Hematopoietic multipotent progenitor cell (in vitro differentiated cells): Measurements from ENCODE around the gene INPP5F. TPM values are rescaled to one million over a fixed set of nuclear protein-coding genes. Genes with fewer than 3 reads are reported as not detected.
"Not testable (repeated sequence)": the region's sequence is repeated elsewhere in the genome, so short reads cannot be mapped to it uniquely, and the experiment has no call there.

Source experiments
- DNase-seq, 3 donors: peaks; one replicate each; pipeline ENCODE4 v3.0.0-alpha.2; 2011 to 2015; ENCODE audit warnings: low read depth in 2 of 3, low spot score in 2 of 3
- total RNA-seq: library from RNA; depleted of rRNA; stranded (reverse); fragments of >200 nt; gene quantifications from one replicate; pipeline ENCODE4 v1.2.3, GENCODE V29; 2012

Gene INPP5F
- total RNA-seq, 1 donor: 5.4 TPM

DNA sequence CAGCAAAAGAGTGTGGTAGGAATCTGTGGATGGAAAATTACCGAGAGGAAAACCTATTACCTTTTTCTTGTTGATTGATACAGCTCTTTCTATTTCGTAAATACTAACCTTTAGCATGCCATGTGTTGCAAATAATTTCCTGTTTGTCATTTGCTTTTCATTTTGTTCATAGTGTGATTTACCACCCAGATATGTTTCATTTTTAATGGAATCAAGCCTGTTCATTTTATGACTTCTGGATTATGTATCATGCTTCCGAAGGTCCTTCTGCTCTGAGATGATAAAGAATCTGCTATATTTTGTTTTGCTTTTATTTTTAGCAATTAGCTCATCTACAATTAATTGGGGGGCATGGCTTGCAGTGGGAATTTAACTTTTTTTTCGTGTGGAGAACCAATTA is 46.5 kb downstream of the INPP5F start:
- no peak for DNase-seq

DNA sequence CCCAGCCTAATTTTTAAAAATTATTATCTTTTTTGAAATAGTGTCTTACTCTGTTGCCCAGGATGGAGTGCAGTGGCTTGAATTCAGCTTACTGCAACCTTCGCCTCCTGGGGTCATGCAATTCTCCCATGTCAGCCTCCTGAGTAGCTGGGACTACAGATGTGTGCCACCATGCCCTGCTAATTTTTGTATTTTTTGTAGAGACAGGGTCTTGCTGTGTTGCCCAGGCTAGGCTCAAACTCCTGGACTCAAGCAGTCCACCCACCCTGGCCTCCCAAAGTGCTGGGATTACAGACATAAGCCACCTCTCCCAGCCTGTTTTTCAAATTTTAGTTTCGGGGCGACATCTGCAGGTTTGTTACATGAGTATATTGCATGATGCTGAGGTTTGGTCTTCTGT is 47.2 kb downstream of the INPP5F start:
- DNase-seq: not testable (repeated sequence)

DNA sequence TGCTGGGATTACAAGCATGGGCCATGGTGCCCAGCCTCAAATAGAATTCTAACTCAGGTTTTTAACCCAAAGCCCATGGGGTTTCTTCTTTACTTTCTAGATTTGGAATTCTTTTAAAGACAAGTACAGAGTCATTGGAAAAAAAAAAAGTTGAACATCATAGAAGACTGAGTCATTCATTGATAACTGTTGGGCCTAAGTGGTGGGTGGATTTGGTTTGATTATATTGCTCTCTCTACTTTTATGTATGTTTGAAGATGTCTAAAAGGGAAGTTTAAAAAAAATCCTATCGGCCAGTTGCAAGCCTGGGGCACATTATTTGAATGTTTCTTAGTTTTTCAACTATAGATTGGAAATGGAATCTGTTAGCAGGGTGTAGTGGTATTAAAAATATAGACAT is 49.7 kb downstream of the INPP5F start:
- DNase-seq: no peak

DNA sequence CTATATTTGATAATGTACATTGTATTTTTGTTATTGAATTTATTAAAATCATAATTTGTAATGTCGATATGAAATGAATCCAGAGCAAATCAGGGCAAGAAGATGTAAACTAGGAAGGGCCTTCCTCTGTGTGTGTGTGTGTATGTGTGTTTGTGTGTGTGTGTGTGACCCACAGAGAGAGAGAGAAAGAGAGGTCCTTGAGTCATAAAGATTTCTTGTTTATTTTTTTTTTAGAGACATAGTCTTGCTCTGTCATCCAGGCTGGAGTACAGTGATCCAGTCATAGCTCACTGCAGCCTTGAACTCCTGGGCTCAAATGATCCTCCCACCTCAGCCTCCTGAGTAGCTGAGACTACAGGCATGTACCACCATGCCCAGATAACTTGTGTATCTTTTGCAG is 50.7 kb downstream of the INPP5F start:
- DNase-seq: no peak

DNA sequence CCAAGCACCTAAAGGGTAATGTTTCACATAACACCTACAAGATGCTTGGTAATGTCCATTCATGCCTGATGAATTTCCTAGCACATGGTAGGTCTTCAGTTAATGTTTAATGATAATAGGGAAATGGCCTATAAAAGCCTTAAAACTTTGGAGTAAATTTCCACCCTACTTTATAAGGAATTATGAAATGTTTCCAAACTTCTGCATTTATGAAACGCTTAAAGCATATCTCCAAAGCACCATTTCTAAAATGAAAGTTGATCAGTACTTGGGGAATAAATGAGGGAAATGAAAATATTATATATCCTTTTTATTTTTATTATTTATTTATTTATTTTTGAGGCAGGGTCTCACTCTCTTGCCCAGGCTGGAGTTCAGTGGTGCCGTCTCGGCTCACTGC is 51.8 kb downstream of the INPP5F start:
- DNase-seq: no peak

DNA sequence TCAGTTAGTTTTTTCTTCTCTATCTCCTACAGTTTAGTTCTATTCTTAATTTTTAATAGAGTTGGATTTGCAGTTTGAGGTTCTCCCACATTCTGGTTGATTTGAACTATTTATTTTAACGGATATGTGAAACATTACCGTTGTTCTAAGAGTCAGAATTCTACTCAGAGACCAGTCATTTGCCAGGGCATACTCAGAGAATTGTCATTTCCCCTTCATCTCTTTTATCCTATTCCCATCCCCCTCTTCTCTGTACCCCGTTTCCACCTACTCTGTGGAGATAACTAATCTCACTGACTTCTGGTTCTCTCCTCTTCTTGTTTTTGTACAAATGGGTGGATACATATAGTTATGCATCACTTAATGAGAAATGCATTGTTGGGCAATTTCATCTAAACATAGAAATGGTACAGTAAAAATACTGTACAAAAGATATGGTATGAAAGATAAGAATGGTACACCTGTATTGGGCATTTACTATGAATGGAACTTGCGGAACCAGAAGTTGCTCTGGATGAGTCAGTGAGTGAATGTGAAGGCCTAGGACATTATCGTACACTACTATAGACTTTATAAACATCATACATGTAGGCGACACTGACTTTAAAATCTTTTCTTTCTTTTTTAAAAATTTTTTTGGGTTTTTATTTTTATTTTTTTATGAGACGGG is 53.1 kb downstream of the INPP5F start:
- no peak for DNase-seq

DNA sequence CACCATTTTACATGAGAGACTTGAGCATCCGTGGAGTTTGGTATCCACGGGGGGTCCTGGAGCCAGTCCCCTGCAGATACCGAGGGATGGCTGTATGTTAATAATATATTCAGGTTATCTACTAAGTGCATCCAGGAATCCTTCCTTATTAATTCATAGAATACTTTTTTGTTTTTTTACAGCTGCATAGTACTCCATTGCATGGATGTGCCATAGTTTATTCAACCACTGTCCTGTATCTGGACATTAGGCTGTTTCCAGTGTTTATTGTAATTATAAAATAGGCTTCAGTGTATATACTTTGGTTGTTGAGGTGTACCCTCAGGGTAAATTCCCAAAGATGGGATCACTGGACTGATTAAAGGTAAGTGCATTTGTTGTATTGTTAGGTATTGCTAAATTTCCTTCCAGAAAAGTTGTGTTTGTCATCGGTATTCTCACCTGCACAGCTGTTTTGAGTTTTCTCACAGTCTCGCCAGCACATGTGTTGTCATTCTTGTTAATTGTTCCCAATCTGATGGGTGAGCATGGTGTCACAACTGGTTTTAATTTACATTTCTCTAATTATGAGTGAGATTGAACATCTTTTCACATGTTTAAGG is 55.1 kb downstream of the INPP5F start:
- no peak for DNase-seq

DNA sequence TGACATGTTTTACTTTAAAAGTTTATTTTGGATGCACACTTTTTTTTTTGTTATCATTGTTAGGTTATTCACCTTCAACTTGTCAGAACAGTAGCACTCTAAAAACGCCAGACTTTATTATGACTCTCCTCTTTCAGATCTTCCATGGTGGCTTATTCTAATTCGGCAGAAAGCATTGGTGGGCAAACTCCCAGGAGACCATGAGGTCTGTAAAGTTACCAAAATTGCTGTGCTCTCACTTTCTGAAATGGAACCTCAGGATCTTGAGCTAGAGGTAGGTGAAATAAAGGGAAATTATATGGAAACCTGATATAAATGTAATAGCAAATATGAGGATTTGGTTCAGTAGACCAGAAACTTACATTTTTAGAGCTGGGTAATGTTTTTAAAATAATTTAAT is 55.6 kb downstream of the INPP5F start:
- DNase-seq: no peak

DNA sequence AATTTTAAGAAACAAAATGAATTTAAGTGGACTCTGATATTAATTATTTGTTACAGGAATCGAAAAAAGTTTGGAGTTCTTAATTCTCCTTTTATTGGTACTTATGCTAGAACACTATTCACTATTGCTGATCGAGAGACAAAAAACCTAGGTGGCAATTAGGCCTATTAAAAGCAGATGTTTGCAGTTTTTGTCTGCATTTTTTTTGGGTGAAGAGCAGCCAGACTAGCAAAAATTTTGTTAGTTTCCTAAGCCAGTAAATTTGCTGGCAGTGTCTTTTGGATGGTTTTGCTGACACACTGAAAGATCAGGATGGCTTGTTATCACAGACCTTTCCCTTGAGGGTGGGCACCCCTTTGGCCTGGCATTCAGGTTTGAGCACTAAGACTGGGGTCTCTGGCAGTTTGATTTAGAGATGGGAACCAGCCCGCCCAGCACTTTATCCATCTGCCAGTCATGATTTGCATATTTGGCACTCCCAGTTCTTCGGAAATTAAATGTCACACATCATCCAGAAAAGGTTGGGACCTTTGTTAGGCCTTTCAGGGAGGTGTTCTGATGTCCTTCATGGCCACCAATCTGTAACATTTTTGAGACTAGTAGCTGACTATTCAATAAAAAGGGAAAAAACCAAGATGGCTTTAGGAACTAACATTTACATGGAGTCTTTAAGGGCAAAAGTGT is 57.3 kb downstream of the INPP5F start:
- DNase-seq: no peak

DNA sequence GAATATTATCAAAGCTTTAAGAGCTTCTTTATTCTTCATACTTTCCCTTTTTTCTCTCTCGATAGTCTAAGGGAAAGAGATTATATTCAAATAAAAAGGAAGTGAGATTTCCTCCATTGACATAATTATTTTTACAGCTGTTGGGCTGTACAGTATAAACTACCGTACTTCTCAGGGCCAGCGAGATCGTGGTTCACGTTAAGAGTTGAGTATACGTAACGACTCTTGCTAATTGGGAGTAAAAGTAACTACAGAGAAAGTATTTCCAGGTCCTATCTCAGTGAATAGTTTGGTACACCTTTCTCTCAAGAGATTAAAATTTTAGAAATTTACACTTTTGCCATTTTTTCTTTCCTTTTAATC is 57.8 kb downstream of the INPP5F start:
- no peak for DNase-seq

DNA sequence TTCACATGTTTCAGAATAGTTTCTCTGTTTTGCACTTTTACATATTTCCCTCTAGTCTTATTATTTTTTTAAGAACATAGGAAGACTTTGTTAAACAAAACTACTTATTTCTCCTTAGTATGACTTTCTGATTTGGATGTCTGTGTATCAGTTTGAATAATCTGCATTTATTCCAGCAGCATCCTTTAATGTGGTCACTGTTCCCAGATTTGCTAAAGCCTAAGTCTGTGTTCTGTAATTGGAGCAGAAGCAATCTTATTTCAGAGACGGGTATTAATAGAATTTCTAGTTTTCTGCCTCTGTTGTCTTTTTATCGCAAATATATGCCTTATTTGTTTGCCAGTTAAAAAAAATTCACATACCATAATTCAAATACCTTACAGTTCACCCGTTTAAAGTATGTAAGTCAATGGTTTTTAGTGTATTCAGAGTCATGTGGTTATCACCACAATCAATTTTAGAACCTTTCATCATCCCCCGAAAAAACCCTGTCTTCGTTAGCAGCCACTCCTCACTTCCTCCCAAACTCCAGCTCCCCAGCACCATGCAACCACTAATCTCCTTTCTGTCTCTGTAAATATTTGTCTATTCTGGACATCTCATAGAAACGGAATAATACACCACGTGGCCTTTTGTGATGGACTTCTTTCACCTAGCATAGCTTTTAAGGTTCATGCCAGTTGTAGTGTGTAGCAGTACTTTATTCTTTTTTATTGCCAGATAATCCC is 58.7 kb downstream of the INPP5F start:
- DNase-seq: peak in 1 of 3 donors; percentile 40

DNA sequence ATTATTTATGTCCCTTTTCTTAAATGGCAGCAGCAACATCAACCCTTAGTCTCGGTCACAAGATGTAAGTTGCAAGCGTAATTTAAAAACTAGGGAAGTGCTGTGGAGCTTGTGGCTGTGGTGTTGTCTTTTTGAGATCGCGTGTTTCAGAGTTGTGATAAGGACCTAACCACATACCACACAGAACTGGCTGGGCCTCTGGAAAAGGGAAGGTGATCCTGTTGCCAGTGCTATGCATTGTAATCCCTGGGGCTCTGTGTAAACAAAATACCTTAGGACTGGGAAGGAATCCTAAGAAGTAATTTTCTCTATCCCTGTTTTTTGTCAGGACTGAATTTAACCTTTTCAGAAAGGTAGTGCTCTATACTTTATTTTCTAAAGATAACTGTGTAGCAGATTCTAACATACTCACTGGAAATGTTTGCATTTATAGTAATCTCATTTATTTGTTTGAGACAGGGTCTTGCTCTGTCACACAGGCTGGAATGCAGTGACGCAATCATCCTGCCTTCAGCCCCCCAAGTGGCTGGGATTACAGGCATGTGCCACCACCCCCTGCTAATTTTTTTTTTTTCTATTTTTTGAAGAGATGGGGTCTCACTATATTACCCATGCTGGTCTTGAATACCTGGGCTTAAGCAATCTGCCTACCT is 60.4 kb downstream of the INPP5F start:
- peak in 2 of 3 donors; percentile 73 to 86 for DNase-seq

DNA sequence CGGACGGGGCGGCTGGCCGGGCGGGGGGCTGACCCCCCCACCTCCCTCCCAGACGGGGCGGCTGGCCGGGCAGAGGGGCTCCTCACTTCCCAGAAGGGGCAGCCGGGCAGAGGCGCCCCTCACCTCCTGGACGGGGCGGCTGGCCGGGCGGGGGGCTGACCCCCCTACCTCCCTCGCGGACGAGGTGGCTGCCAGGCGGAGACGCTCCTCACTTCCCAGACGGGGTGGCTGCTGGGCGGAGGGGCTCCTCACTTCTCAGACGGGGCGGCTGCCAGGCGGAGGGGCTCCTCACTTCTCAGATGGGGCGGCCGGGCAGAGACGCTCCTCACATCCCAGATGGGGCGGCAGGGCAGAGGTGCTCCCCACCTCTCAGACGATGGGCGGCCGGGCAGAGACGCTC is 69.3 kb downstream of the INPP5F start:
- not testable (repeated sequence) for DNase-seq

DNA sequence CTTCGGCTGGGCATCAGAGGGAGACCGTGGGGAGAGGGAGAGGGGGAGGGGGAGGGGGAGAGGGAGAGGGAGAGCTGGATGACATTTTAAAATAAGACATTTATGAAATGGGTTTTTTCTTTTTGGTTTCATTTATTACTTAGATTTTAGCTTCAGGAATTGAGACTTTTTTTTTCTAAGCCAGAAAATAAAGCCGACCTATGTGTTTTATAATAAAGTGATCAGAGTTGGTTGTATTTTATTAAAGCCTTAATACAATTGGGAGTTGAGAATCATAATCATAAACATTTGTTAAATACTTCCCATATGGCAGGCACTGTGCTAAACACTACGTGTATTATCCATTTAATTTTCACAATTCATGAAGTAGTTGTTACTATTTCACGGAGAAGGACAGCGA is 70.2 kb downstream of the INPP5F start:
- no peak for DNase-seq

DNA sequence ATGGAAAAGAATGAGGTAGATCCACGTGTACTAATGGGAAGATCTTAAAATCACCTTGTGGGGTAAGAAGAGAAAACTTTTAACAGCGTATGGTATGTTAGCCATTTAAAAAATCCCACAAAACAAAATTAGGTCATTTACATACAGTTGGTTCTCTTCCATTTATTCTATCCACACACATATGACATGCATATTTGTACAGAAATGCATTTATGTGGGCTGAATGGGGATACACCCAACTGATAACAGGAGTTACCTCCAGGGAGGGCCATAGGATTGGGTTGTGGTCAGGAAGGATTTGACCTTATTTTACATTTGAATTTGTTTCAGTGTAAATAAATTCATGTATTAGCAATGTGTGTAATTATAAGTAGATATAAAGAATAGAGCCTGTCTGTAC is 75.3 kb downstream of the INPP5F start:
- no peak for DNase-seq

DNA sequence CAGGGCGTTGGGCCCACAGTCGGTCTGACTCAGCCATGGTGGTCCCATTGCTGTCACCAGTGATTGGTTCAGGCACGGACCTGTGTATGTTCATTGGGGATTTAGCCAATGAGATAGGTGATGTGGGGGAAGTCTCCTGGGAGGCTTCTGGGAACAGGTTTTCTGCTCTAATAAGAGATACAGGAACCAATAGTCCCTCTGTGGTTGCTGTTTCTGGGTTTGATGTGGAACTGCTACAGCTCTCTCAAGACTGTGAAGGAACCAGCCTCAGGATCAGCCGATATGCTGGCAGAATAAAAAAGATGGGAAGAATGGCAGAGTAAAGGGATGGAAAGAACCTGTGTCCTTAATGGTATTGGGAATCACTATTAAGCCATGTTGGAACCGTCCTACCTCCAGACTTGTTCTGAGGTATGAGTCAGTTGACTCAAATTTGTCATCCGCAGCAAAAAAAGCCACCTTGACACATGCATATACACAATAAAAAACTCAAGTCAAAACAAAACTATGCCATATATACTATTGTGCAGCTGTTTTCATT is 76.2 kb downstream of the INPP5F start:
- DNase-seq: no peak

DNA sequence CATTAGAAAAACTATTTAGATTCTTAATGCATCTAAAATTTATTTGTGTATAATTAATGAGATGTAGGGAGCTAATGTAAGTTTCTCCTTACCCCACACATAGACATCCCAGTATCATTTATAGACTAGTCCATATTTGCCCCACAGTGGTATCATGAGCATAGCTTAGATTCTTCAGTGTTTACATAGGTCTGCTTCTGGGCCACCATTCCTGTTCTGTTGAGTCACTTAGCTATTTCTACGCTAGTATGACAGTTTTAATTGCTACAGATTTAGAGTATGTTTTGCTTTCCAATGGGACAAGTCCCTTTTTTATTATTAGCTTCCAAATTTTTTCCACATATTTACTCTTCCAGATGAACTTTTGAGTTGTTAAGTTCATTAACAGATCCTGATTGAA is 77.4 kb downstream of the INPP5F start:
- no peak for DNase-seq

DNA sequence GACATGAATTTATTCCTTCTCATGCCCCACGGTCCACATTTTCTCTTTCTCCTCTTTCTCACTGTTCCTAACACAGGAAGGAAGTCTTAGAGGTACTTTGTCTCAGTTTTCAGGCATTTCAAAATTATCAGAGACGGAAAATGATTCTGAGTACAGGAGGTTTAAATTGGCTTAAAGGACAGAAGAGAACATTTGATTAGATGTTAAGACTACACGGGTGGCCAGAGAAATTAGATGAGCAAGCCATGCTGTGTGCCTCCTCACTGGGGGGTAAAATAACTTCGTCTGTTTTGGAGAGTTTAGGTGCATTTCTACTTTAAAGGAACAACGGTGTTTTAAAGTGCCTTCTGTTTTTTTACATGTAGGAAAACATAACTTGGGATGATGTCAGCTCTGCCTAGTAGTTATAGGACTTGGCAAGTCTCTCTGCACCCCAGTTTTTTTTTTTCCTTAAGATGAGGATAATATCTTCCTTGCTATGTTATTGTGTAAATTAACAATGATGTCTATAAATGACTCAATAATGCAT is 79.9 kb downstream of the INPP5F start:
- DNase-seq: no peak

DNA sequence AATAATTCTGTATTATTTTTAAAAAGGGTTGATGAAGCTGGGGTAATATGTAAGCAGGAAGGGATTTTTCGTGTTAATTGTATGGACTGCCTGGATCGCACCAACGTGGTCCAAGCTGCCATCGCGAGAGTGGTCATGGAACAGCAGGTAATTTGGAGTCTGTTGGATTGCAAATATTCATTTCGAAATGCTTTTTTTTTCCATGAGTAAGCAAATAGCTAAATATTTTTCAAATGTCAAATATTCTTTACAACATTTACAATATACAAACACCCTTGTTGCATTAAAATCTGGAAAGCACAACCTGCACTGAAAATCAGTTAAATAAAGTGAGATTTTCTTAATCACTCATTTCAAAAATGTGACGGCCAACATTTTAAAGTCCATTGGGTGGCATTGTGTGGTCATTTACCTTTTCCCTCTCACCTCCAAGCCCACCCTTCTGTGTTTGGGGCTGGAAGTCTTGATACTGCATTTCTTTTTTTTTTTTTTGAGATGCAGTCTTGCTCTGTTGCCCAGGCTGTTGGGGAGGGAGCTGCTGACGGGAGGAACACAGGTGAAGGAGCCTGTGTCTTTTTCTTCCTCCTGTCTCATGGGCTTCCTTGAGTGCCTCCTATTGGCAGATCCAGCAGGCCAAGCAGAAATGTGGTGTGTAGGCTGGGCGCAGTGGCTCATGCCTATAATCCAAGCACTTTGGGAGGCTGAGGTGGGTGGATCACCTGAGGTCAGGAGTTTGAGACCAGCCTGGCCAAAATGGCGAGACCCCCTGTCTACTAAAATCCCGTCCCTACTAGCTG is 80.7 kb downstream of the INPP5F start:
- no peak for DNase-seq
